Superior temporal gyrus (tissue), 1 donor: ENCODE measurements around the gene PEX26.
"Not testable (repeated sequence)": the region's sequence is repeated elsewhere in the genome, so short reads cannot be mapped to it uniquely, and the experiment has no call there.

Experiments used
- DNase-seq: peaks from one replicate; pipeline ENCODE4 v3.0.0-alpha.2; 2016; ENCODE audit errors: extremely low spot score

Gene PEX26

GRCh38 chr22:18056807-18057474 is 20.8 kb upstream of the PEX26 start:
- DNase-seq: peak; percentile 20

GRCh38 chr22:18057568-18058209 is 20.1 kb upstream of the PEX26 start:
- DNase-seq: peak; percentile 91

- DNase-seq: peak; percentile 15
These were observed 19.3 kb upstream of the PEX26 start for GRCh38 chr22:18058371-18059093.

- no peak for DNase-seq
These were observed 18.7 kb upstream of the PEX26 start for GRCh38 chr22:18059094-18059417.

- DNase-seq: no peak
These were observed 18.3 kb upstream of the PEX26 start for GRCh38 chr22:18059473-18059872.

GRCh38 chr22:18059991-18060390 is 17.8 kb upstream of the PEX26 start:
- no peak for DNase-seq

- DNase-seq: no peak
These were observed 16.9 kb upstream of the PEX26 start for GRCh38 chr22:18060646-18061620.

GRCh38 chr22:18062421-18062820 is 15.4 kb upstream of the PEX26 start:
- DNase-seq: no peak

GRCh38 chr22:18063306-18063705 is 14.5 kb upstream of the PEX26 start:
- DNase-seq: no peak

GRCh38 chr22:18063715-18064114 is 14.1 kb upstream of the PEX26 start:
- DNase-seq: not testable (repeated sequence)

- no peak for DNase-seq
These were observed 13.2 kb upstream of the PEX26 start for GRCh38 chr22:18064636-18065035.

- no peak for DNase-seq
These were observed 12.5 kb upstream of the PEX26 start for GRCh38 chr22:18065256-18065655.

GRCh38 chr22:18066181-18066859 is 11.5 kb upstream of the PEX26 start:
- DNase-seq: no peak

- DNase-seq: no peak
These were observed 10.7 kb upstream of the PEX26 start for GRCh38 chr22:18067121-18067520.

- DNase-seq: no peak
These were observed 10.0 kb upstream of the PEX26 start for GRCh38 chr22:18067548-18068341.

- no peak for DNase-seq
These were observed 9.3 kb upstream of the PEX26 start for GRCh38 chr22:18068381-18068988.

GRCh38 chr22:18069041-18069440 is 8.7 kb upstream of the PEX26 start:
- no peak for DNase-seq

GRCh38 chr22:18070041-18070440 is 7.7 kb upstream of the PEX26 start:
- DNase-seq: no peak

GRCh38 chr22:18070556-18071306 is 7.1 kb upstream of the PEX26 start:
- DNase-seq: no peak
